ENCODE measurements around the gene RNF144A.

- TF ChIP-seq YY1 (IDR thresholded peaks at IDR 0.05; ENCODE audit: insufficient read depth, insufficient read length) (no peak), SUZ12 (IDR thresholded peaks at IDR 0.05; ENCODE audit: extremely low read depth, insufficient read depth, insufficient read length) (no peak), ZNF274 (IDR thresholded peaks at IDR 0.05; ENCODE audit: low read depth, low read length) (no peak)
Observed at GRCh38 chr2:6941299-6942046, 24.3 kb downstream of the RNF144A start.

Measured in NT2/D1 (cell line).